ENCODE results near the gene CHST10.
"Not testable (repeated sequence)": the region's sequence is repeated elsewhere in the genome, so short reads cannot be mapped to it uniquely, and the experiment has no call there.

Gene CHST10

GRCh38 chr2:100416935-100417710 is at the start of gene CHST10:
Gene CHST10, minus strand, starts transcription at chr2:100417668. Its CDS starts 10,993 bp downstream, at chr2:100406675.
- H3K4me3 ChIP-seq (ENCODE audit: low read depth, low read length), result peak within 1 kb of the TSS; percentile 85
- peak; percentile 9 for DNase-seq (ENCODE audit: low read depth)

GRCh38 chr2:100460904-100461530 is 43.5 kb upstream of the CHST10 start:
- no peak for DNase-seq (ENCODE audit: low read depth)
- no peak overlapping the region for H3K4me3 ChIP-seq (ENCODE audit: low read depth, low read length)

- DNase-seq (ENCODE audit: low read depth); H3K4me3 ChIP-seq (ENCODE audit: low read depth, low read length): not testable (repeated sequence)
Observed at GRCh38 chr2:100456357-100456756, 38.9 kb upstream of the CHST10 start.

- no peak overlapping the region for H3K4me3 ChIP-seq (ENCODE audit: low read depth, low read length)
- DNase-seq (ENCODE audit: low read depth), result no peak
Observed at GRCh38 chr2:100453853-100454252, 36.4 kb upstream of the CHST10 start.

GRCh38 chr2:100451734-100452133 is 34.3 kb upstream of the CHST10 start:
- H3K4me3 ChIP-seq (ENCODE audit: low read depth, low read length), result no peak overlapping the region
- DNase-seq (ENCODE audit: low read depth), result no peak

- DNase-seq (ENCODE audit: low read depth), result no peak
- H3K4me3 ChIP-seq (ENCODE audit: low read depth, low read length), result no peak overlapping the region
Observed at GRCh38 chr2:100451092-100451491, 33.6 kb upstream of the CHST10 start.

GRCh38 chr2:100446696-100447095 is 29.2 kb upstream of the CHST10 start:
- DNase-seq (ENCODE audit: low read depth), result no peak

GRCh38 chr2:100437751-100438150 is 20.3 kb upstream of the CHST10 start:
- no peak overlapping the region for H3K4me3 ChIP-seq (ENCODE audit: low read depth, low read length)
- no peak for DNase-seq (ENCODE audit: low read depth)

More at GRCh38 chr2:100446696-100447095, 29.2 kb upstream of the CHST10 start:
- no peak overlapping the region for H3K4me3 ChIP-seq (ENCODE audit: low read depth, low read length)

- no peak for DNase-seq (ENCODE audit: low read depth)
- H3K4me3 ChIP-seq (ENCODE audit: low read depth, low read length), result no peak overlapping the region
Observed at GRCh38 chr2:100429726-100430125, 12.3 kb upstream of the CHST10 start.

- H3K4me3 ChIP-seq (ENCODE audit: low read depth, low read length), result no peak overlapping the region
- peak; percentile 11 for DNase-seq (ENCODE audit: low read depth)
Observed at GRCh38 chr2:100427627-100428258, 10.3 kb upstream of the CHST10 start.

- DNase-seq (ENCODE audit: low read depth), result no peak
- no peak overlapping the region for H3K4me3 ChIP-seq (ENCODE audit: low read depth, low read length)
Observed at GRCh38 chr2:100427111-100427510, 9.6 kb upstream of the CHST10 start.

- no peak overlapping the region for H3K4me3 ChIP-seq (ENCODE audit: low read depth, low read length)
- DNase-seq (ENCODE audit: low read depth), result no peak
Observed at GRCh38 chr2:100426384-100426720, 8.9 kb upstream of the CHST10 start.

- no peak for DNase-seq (ENCODE audit: low read depth)
- H3K4me3 ChIP-seq (ENCODE audit: low read depth, low read length), result no peak overlapping the region
Observed at GRCh38 chr2:100425573-100426383, 8.3 kb upstream of the CHST10 start.

- H3K4me3 ChIP-seq (ENCODE audit: low read depth, low read length), result no peak overlapping the region
- no peak for DNase-seq (ENCODE audit: low read depth)
Observed at GRCh38 chr2:100425107-100425506, 7.6 kb upstream of the CHST10 start.

GRCh38 chr2:100424277-100424875 is 6.9 kb upstream of the CHST10 start:
- DNase-seq (ENCODE audit: low read depth), result no peak
- H3K4me3 ChIP-seq (ENCODE audit: low read depth, low read length), result no peak overlapping the region

GRCh38 chr2:100423631-100424030 is 6.2 kb upstream of the CHST10 start:
- DNase-seq (ENCODE audit: low read depth), result no peak
- no peak overlapping the region for H3K4me3 ChIP-seq (ENCODE audit: low read depth, low read length)

- no peak for DNase-seq (ENCODE audit: low read depth)
- H3K4me3 ChIP-seq (ENCODE audit: low read depth, low read length), result no peak overlapping the region
Observed at GRCh38 chr2:100422320-100423055, 5.0 kb upstream of the CHST10 start.

- DNase-seq (ENCODE audit: low read depth), result no peak
- no peak overlapping the region for H3K4me3 ChIP-seq (ENCODE audit: low read depth, low read length)
Observed at GRCh38 chr2:100419915-100420314, 2.4 kb upstream of the CHST10 start.
